Osteocyte (in vitro differentiated cells): ENCODE results near the gene TRIAP1. TPM values are rescaled to one million over a fixed set of nuclear protein-coding genes. Genes with fewer than 3 reads are reported as not detected.
"Not testable (repeated sequence)": the region's sequence is repeated elsewhere in the genome, so short reads cannot be mapped to it uniquely, and the experiment has no call there.

Experiments used
- DNase-seq: peaks from one replicate; pipeline ENCODE4 v3.0.0; 2021; ENCODE audit warnings: mixed read lengths; ENCODE audit not compliant: unreplicated experiment; ENCODE audit errors: extremely low spot score
- H3K27ac Mint-ChIP-seq: one replicate; pipeline ENCODE4 v1.8.0; 2021; ENCODE audit warnings: mild to moderate bottlenecking, mixed read lengths; ENCODE audit not compliant: unreplicated experiment
- H3K27me3 Mint-ChIP-seq: one replicate; pipeline ENCODE4 v1.8.0; 2021; ENCODE audit warnings: mixed read lengths; ENCODE audit not compliant: unreplicated experiment
- H3K36me3 Mint-ChIP-seq: one replicate; pipeline ENCODE4 v1.8.0; 2021; ENCODE audit warnings: mixed read lengths; ENCODE audit not compliant: unreplicated experiment
- H3K4me1 Mint-ChIP-seq: one replicate; pipeline ENCODE4 v1.8.0; 2021; ENCODE audit warnings: mixed read lengths; ENCODE audit not compliant: unreplicated experiment
- H3K4me3 Mint-ChIP-seq: one replicate; pipeline ENCODE4 v1.8.0; 2021; ENCODE audit warnings: mild to moderate bottlenecking, moderate library complexity, mixed read lengths; ENCODE audit not compliant: unreplicated experiment
- H3K9me3 Mint-ChIP-seq: one replicate; pipeline ENCODE4 v1.8.0; 2021; ENCODE audit warnings: mixed read lengths; ENCODE audit not compliant: unreplicated experiment
- CTCF ChIP-seq: fragments of 200-600 bp; sonication (generic); IDR thresholded peaks from 2 replicates; pipeline ENCODE4 v1.5.0; 2021; ENCODE audit warnings: antibody characterized with exemption, mild to moderate bottlenecking, moderate library complexity
- total RNA-seq: library from RNA; stranded (reverse); gene quantifications from 2 replicates; pipeline ENCODE4 v1.2.1, GENCODE V29; 2021

TRIAP1 gene
- total RNA-seq, 1 donor from 2014 or later, result 23.9 TPM

- Mint-ChIP-seq H3K9me3 (no peaks in the 10 kb centered on the region), H3K27me3 (no peaks in the 10 kb centered on the region), H3K4me3 (no peak overlapping the region), H3K4me1 (no peaks in the 10 kb centered on the region), H3K36me3 (peaks cover 18% of the 10 kb centered on the region), H3K27ac (no peak overlapping the region)
- DNase-seq, result no peak
- peak; percentile 59 for TF ChIP-seq CTCF
Observed at GRCh38 chr12:120453977-120454376, 7.8 kb upstream of the TRIAP1 start.

DNA sequence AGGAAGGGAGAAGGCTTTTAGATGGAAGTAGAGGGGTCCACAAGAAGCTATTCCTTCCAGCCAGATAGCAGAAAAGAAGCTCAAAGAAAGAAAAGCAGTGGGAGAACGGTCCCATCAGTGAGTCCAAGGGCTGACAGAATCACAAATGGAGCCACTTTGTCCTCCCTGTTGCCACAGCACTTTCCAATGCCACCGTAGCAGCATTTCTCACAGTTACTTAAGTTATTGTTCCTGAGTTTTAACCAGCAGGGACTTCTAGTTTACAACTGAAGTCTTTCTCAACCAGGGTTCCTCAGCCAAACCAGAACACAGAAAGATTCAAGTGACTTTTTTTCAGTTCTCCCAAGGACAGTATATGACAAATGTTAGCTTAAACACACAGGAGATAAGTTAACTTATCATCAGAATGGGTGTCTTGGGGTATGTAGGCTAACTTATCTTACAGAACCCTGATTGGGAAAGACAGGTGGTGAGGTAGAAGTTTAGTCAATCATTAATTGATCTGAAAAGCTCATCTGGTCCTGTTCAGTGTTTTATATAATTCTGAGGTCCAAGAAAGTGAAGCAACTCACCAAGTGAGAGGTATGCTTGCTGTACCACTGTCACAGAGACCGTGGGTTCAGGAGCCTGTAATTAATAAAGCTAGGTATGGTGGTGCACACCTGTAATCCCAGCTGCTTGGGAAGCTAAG is 7.0 kb upstream of the TRIAP1 start:
- Mint-ChIP-seq H3K9me3 (no peaks in the 10 kb centered on the region), H3K36me3 (peaks cover 15% of the 10 kb centered on the region), H3K27ac (no peak overlapping the region), H3K4me3 (no peak overlapping the region), H3K27me3 (no peaks in the 10 kb centered on the region), H3K4me1 (no peaks in the 10 kb centered on the region)
- no peak for DNase-seq
- no peak for TF ChIP-seq CTCF

GRCh38 chr12:120452524-120452923 is 6.3 kb upstream of the TRIAP1 start:
- DNase-seq, H3K27me3 Mint-ChIP-seq, H3K4me3 Mint-ChIP-seq, H3K4me1 Mint-ChIP-seq, H3K9me3 Mint-ChIP-seq, H3K27ac Mint-ChIP-seq: not testable (repeated sequence)
- H3K36me3 Mint-ChIP-seq, result peaks cover 15% of the 10 kb centered on the region

DNA sequence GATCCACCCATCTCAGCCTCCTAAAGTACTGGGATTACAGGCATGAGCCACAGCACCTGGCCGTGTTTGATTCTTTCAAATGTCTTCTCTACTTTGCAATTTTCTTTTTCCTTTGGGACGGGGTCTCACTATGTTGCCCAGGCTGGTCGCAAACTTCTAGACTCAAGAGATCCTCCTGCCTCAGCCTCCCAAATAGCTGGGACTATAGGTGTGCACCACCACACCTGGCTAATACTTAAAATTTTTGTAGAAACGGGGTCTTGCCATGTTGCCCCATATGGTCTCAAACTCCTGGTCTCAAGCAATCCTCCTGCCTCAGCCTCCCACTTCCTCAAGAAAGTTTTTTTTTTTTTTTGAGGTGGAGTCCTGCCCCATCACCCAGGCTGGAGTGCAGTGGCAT is 1.8 kb upstream of the TRIAP1 start:
- Mint-ChIP-seq H3K27ac (peak overlapping the region; percentile 95), H3K9me3 (no peaks in the 10 kb centered on the region), H3K4me1 (peaks cover 26% of the 10 kb centered on the region), H3K4me3 (peak overlapping the region; percentile 98), H3K36me3 (peaks cover 9% of the 10 kb centered on the region), H3K27me3 (no peaks in the 10 kb centered on the region)
- no peak for TF ChIP-seq CTCF
- no peak for DNase-seq

DNA sequence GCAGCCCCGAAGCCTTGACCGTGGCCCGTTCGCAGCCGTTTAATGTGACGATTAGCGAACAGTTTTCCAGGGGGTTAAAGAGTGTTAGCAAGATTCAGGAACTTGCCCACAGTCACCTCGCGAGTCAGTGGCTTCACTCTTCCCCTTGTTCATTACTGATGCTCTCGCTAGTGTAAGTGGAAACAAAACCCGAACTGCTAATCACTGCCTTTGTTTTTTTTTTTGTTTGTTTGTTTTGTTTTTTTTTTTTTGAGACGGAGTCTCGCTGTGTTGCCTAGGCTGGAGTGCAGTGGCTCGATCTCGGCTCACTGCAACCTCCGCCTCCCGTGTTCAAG is 627 bp upstream of the TRIAP1 start:
- H3K27ac Mint-ChIP-seq, result peak overlapping the region; percentile 95
- DNase-seq, H3K9me3 Mint-ChIP-seq, H3K27me3 Mint-ChIP-seq: not testable (repeated sequence)
- peak overlapping the region; percentile 98 for H3K4me3 Mint-ChIP-seq
- H3K4me1 Mint-ChIP-seq, result peaks cover 26% of the 10 kb centered on the region
- H3K36me3 Mint-ChIP-seq, result peaks cover 11% of the 10 kb centered on the region

DNA sequence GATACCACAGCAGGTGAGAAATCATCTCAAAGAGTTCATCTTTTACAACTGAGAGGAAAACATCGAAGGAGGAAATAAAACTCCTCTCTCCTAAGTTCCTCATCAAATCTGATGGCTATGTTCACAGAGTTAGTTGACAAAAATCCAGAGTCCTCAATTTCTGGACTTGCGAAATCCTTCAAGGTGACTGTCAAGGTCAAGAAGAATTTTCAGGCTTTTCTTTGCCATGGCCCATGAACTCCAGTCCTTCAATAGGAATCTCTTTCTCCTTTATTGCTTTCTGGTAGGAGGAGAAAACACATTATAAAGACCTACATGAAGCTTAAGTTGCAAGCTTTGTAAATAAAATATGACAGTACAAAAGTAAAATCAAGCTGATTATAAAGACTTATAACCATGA is 1.5 kb downstream of the TRIAP1 start:
- Mint-ChIP-seq H3K4me1 (peaks cover 29% of the 10 kb centered on the region), H3K27me3 (no peaks in the 10 kb centered on the region), H3K36me3 (peaks cover 11% of the 10 kb centered on the region), H3K9me3 (no peaks in the 10 kb centered on the region), H3K4me3 (peak overlapping the region; percentile 98), H3K27ac (no peak overlapping the region)
- DNase-seq, result no peak
- TF ChIP-seq CTCF, result no peak
